Tibial artery (tissue), 4 donors: ENCODE data around the gene ADGRL2.

Experiments used
- DNase-seq, 2 donors: peaks; one replicate each; pipeline ENCODE4 v3.0.0-alpha.2; 2019
- H3K27ac ChIP-seq, 2 donors: fragments of 200-600 bp; sonication (generic) in 1 of 2; 1 replicate in 1 of 2; 2 replicates in 1 of 2; pipeline ENCODE4 v1.5.1; 2018 to 2019; ENCODE audit warnings: mild to moderate bottlenecking in 1 of 2
- H3K27me3 ChIP-seq, 2 donors: fragments of 200-600 bp; sonication (generic) in 1 of 2; one replicate each; pipeline versions ENCODE4 v1.5.1 to v1.6.0; 2016 to 2019
- H3K36me3 ChIP-seq, 3 donors: fragments of 200-600 bp; sonication (generic) in 2 of 3; one replicate each; pipeline ENCODE4 v1.5.1; 2016 to 2019; ENCODE audit warnings: mild to moderate bottlenecking in 2 of 3
- H3K4me1 ChIP-seq, 4 donors: fragments of 200-600 bp; sonication (generic) in 2 of 4; 1 replicate in 3 of 4; 2 replicates in 1 of 4; pipeline ENCODE4 v1.5.1; 2016 to 2019
- H3K4me3 ChIP-seq, 2 donors: fragments of 200-600 bp; sonication (generic) in 1 of 2; 1 replicate in 1 of 2; 2 replicates in 1 of 2; pipeline ENCODE4 v1.5.1; 2018 to 2019; ENCODE audit warnings: mild to moderate bottlenecking in 2 of 2
- H3K9me3 ChIP-seq, 3 donors: fragments of 200-600 bp; sonication (generic) in 1 of 3; one replicate each; pipeline ENCODE4 v1.5.1; 2016 to 2019
- CTCF ChIP-seq, 2 experiments: fragments of 200-600 bp in 1 of 2; fragments of 450-650 bp in 1 of 2; IDR thresholded peaks; one replicate each; pipeline ENCODE4 v1.5.1; 2017 to 2019; ENCODE audit warnings: antibody characterized with exemption in 2 of 2, mild to moderate bottlenecking in 1 of 2, moderate library complexity in 1 of 2
- intact Hi-C: fragments of 100-400 bp; cut with DNase I; formaldehyde crosslinking; loops from one replicate; pipeline ENCODE4 v1.15.0; 2023; ENCODE audit warnings: low total_unique reads

The ADGRL2 gene

GRCh38 chr1:81948495-81948894 is 147.8 kb downstream of the ADGRL2 start:
- H3K27ac ChIP-seq = no peak overlapping the region
- H3K36me3 ChIP-seq = peaks cover 0 to 11% (median 0%) of the 10 kb centered on the region in 3 donors
- intact Hi-C loops = no loop called here
- H3K27me3 ChIP-seq = no peaks in the 10 kb centered on the region
- peaks cover 0 to 25% (median 2%) of the 10 kb centered on the region in 4 donors for H3K4me1 ChIP-seq
- H3K4me3 ChIP-seq = no peak overlapping the region
- no peaks in the 10 kb centered on the region for H3K9me3 ChIP-seq
- no peak for DNase-seq
- TF ChIP-seq CTCF (IDR thresholded peaks at IDR 0.05) = no peak

GRCh38 chr1:81949421-81949820 is 148.7 kb downstream of the ADGRL2 start:
- TF ChIP-seq CTCF (IDR thresholded peaks at IDR 0.05) = no peak
- intact Hi-C loops = no loop called here
- Histone ChIP-seq H3K27ac (no peak overlapping the region), H3K4me3 (no peak overlapping the region), H3K4me1 (peaks cover 0 to 25% (median 2%) of the 10 kb centered on the region in 4 donors), H3K36me3 (peaks cover 0 to 11% (median 2%) of the 10 kb centered on the region in 3 donors), H3K9me3 (no peaks in the 10 kb centered on the region), H3K27me3 (no peaks in the 10 kb centered on the region)
- no peak for DNase-seq

- no peak overlapping the region for H3K4me3 ChIP-seq
- DNase-seq = no peak
- H3K4me1 ChIP-seq = peaks cover 0 to 25% (median 2%) of the 10 kb centered on the region in 4 donors
- no peak overlapping the region for H3K27ac ChIP-seq
- H3K36me3 ChIP-seq = peaks cover 0 to 11% (median 5%) of the 10 kb centered on the region in 3 donors
- no peaks in the 10 kb centered on the region for H3K27me3 ChIP-seq
- no peak for TF ChIP-seq CTCF (IDR thresholded peaks at IDR 0.05)
- no peaks in the 10 kb centered on the region for H3K9me3 ChIP-seq
- intact Hi-C loops = no loop called here
Measured at GRCh38 chr1:81950037-81950436, 149.3 kb downstream of the ADGRL2 start.

- TF ChIP-seq CTCF (IDR thresholded peaks at IDR 0.05) = no peak
- DNase-seq = no peak
- H3K4me3 ChIP-seq = no peak overlapping the region
- peaks cover 0 to 13% (median 5%) of the 10 kb centered on the region in 3 donors for H3K36me3 ChIP-seq
- no peaks in the 10 kb centered on the region for H3K9me3 ChIP-seq
- peaks cover 0 to 22% (median 1%) of the 10 kb centered on the region in 4 donors for H3K4me1 ChIP-seq
- H3K27me3 ChIP-seq = no peaks in the 10 kb centered on the region
- H3K27ac ChIP-seq = no peak overlapping the region
- intact Hi-C loops = no loop called here
Measured at GRCh38 chr1:81950591-81951244, 150.0 kb downstream of the ADGRL2 start.

GRCh38 chr1:81954534-81955020 is 153.8 kb downstream of the ADGRL2 start:
- Histone ChIP-seq H3K9me3 (no peaks in the 10 kb centered on the region), H3K4me1 (no peaks in the 10 kb centered on the region), H3K27ac (no peak overlapping the region), H3K27me3 (no peaks in the 10 kb centered on the region), H3K4me3 (no peak overlapping the region), H3K36me3 (peaks cover 3 to 31% (median 11%) of the 10 kb centered on the region in 3 donors)
- intact Hi-C loops = no loop called here
- no peak for DNase-seq
- TF ChIP-seq CTCF (IDR thresholded peaks at IDR 0.05) = no peak
